D341Med (cell line): ENCODE measurements around the gene ENTPD1.
"Not testable (repeated sequence)": the region's sequence is repeated elsewhere in the genome, so short reads cannot be mapped to it uniquely, and the experiment has no call there.

Source experiments
- DNase-seq: peaks from one replicate; pipeline ENCODE4 v3.0.0; 2012; ENCODE audit warnings: low spot score

The ENTPD1 gene

GRCh38 chr10:95796504-95796903 lies 40.5 kb downstream of the ENTPD1 start:
- DNase-seq: no peak

GRCh38 chr10:95798096-95798855 lies 42.3 kb downstream of the ENTPD1 start:
- no peak for DNase-seq

GRCh38 chr10:95800286-95800685 lies 44.3 kb downstream of the ENTPD1 start:
- DNase-seq: not testable (repeated sequence)

DNA sequence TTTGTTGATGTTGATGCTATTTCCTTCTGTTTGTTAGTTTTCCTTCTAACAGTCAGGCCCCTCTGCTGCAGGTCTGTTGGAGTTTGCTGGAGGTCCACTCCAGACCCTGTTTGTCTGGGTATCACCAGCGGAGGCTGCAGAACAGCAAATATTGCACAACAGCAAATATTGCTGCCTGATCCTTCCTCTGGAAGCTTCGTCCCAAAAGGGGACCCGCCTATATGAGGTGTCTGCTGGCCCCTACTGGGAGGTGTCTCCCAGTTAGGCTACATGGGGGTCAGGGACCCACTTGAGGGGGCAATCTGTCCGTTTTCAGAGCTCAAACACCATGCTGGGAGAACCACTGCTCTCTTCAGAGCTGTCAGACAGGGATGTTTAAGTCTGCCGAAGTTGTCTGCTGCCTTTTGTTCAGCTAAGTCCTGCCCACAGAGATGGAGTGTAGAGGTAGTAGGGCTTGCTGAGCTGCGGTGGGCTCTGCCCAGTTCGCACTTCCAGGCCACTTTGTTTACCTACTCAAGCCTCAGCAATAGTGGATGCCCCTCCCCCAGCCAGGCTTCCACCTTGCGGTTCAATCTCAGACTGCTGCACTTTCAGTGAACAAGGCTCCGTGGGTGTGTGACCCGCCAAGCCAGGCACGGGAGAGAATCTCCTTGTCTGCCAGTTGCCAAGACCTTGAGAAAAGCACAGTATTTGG lies 50.9 kb downstream of the ENTPD1 start:
- not testable (repeated sequence) for DNase-seq

DNA sequence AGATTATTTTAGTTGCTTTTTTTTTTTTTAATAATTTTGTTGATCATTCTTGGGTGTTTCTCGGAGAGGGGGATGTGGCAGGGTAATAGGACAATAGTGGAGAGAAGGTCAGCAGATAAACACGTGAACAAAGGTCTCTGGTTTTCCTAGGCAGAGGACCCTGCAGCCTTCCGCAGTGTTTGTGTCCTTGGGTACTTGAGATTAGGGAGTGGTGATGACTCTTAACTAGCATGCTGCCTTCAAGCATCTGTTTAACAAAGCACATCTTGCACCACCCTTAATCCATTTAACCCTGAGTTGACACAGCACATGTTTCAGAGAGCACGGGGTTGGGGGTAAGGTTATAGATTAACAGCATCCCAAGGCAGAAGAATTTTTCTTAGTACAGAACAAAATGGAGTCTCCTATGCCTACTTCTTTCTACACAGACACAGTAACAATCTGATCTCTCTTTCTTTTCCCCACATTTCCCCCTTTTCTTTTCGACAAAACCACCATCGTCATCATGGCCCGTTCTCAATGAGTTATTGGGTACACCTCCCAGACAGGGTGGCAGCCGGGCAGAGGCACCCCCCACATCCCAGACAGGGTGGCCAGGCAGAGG lies 52.8 kb downstream of the ENTPD1 start:
- DNase-seq: not testable (repeated sequence)

DNA sequence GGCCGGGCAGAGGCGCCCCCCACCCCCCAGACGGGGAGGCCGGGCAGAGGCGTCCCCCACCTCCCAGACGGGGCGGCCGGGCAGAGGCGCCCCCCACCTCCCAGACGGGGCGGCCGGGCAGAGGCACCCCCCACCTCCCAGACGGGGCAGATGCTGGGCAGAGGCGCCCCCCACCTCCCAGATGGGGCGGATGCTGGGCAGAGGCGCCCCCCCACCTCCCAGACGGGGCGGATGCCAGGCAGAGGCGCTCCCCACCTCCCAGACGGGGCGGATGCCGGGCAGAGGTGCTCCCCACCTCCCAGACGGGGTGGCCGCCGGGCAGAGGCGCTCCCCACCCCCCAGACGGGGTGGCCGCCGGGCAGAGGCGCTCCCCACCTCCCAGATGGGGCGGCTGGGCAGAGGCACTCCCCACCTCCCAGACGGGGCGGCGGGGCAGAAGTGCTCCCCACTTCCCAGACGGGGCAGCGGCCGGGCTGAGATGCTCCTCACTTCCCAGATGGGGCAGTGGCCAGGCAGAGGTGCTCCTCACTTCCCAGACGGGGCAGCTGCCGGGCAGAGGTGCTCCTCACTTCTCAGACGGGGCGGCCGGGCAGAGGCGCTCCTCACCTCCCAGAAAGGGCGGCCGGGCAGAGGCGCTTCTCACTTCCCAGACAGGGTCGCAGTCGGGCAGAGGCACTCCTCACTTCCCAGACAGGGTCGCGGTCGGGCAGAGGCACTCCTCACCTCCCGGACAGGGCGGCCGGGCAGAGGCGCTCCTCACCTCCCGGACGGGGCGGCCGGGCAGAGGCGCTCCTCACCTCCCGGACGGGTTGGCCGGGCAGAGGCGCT lies 53.6 kb downstream of the ENTPD1 start:
- no peak for DNase-seq

GRCh38 chr10:95810198-95810976 lies 54.4 kb downstream of the ENTPD1 start:
- DNase-seq: no peak

GRCh38 chr10:95813054-95813685 lies 57.2 kb downstream of the ENTPD1 start:
- DNase-seq: no peak

- DNase-seq: no peak
Measured at GRCh38 chr10:95814011-95814727, 58.2 kb downstream of the ENTPD1 start.

DNA sequence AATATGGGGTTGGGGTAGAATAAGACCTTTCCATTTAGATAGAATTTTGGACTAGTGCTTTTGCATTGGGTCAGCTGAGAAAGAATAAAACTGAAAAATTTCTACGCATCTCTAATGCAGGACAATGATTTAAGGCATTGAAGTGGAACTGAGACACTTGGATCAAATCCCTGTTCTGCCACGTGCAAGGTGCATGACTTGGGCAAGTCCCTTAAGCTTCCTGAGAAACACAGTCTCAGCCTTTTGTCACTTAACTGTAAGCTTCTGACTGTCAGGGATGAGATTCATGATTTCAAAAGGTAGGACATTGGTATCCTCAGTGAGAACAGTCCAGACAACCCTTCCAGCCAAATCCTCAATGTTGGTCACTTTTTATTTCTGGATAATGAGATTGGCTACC lies 59.2 kb downstream of the ENTPD1 start:
- no peak for DNase-seq

GRCh38 chr10:95815701-95816240 lies 59.8 kb downstream of the ENTPD1 start:
- no peak for DNase-seq

DNA sequence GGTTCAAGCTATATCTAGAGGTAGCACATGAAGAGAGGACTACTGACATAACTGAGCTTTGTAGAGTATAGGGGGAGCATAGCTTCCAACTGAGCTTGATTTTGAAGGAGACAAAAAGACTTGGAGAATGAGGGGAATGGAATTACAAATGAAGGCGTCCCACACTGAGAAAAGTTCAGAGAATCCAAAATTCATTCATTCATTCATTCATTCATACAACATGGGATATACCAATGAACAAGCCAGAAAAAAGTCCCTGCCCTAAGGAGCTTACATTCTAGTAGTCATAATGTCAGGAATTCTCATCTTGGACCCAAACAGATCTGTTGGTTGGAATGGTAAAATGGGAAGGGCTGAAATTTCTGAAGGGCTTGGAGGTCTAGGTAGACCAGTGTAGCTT lies 62.0 kb downstream of the ENTPD1 start:
- no peak for DNase-seq

GRCh38 chr10:95818668-95819067 lies 62.7 kb downstream of the ENTPD1 start:
- DNase-seq: no peak

GRCh38 chr10:95819620-95820329 lies 63.8 kb downstream of the ENTPD1 start:
- no peak for DNase-seq

DNA sequence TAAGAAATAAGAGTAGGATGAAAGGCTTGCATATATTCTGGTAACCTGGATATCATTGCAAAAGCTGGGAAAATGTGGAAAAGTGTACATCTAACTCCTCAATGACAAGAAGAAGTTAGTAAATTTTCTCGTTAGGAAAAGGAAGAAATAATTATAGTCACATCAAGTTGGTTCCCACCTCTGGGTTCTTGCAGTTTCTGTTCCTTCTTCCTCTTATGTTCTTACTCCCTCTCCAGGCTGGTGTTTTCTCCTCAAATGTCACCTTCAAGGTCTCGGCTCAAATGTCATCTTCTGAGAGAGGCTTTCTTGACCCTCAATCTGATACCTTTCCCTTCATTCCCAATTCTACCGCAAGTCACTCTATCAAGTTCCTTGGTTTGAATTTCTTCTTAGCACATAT lies 64.4 kb downstream of the ENTPD1 start:
- no peak for DNase-seq

DNA sequence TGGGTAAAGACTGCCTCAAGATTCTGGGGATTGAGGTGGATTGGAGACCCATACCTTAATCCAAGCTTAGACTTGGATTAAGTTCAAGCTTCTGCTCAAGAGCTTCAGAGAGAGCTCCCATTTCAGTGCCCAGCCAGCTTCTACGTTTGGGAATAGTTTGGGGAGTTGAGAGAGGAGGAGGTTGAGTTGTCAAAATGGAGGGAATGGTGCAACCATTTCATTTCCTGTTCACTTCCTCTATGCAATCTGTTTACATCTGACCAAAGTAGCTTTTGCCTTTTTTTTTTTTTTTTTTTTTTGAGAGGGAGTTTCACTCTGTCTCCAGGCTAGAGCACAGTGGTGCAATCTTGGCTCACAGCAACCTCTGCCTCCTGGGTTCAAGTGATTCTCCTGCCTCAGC lies 65.8 kb downstream of the ENTPD1 start:
- DNase-seq: no peak

GRCh38 chr10:95830044-95830443 lies 74.1 kb downstream of the ENTPD1 start:
- no peak for DNase-seq

- DNase-seq: no peak
Measured at GRCh38 chr10:95831076-95831475, 75.1 kb downstream of the ENTPD1 start.

DNA sequence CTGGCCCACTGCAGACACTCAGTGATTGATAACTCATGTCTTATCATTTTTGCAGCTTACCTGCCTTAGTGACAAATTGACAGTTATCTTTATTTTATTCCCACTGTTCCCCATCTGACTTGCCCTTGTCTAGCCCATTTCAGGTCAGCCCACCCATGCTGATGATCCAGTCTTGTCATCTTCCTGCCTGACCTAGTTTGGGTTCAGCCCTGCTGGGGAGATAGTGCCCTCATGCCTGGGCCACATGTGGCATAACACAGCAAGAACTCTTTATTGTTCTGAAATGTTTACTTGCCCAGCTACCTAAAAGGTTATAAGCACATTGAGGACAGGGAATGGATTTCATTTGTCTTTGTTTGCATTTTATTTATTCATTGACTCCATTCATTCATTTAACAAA lies 75.6 kb downstream of the ENTPD1 start:
- DNase-seq: no peak
